Colonic mucosa (tissue), 4 donors: ENCODE data around the gene CD79A. TPM values are rescaled to one million over a fixed set of nuclear protein-coding genes. Genes with fewer than 3 reads are reported as not detected.

Experiments used
- DNase-seq: peaks from one replicate; pipeline ENCODE4 v3.0.0-alpha.2; 2020
- H3K27ac ChIP-seq: fragments of 200-600 bp; one replicate; pipeline ENCODE4 v1.8.0; 2021
- H3K27me3 ChIP-seq: fragments of 200-600 bp; one replicate; pipeline ENCODE4 v1.8.0; 2021
- H3K36me3 ChIP-seq: fragments of 200-600 bp; one replicate; pipeline ENCODE4 v1.8.0; 2021
- H3K4me1 ChIP-seq: fragments of 200-600 bp; one replicate; pipeline ENCODE4 v1.8.0; 2021; ENCODE audit warnings: mild to moderate bottlenecking
- H3K4me3 ChIP-seq: fragments of 200-600 bp; one replicate; pipeline ENCODE4 v1.8.0; 2021
- H3K9ac ChIP-seq, 2 donors: one replicate each; pipeline ENCODE4 v1.7.0; 2013; ENCODE audit warnings: control low read depth in 2 of 2, low read depth in 2 of 2, low read length in 2 of 2
- H3K9me3 ChIP-seq: fragments of 200-600 bp; one replicate; pipeline ENCODE4 v1.8.0; 2021
- intact Hi-C: fragments of 100-400 bp; cut with DNase I; formaldehyde crosslinking; loops from one replicate; pipeline ENCODE4 v1.14.1; 2022
- total RNA-seq, 2 donors: library from RNA; stranded (reverse); fragmentation: NEBNext Ultra II Directional in 1 of 2; extraction: Animal tissue kit (Norgen Biotek cat#: 25700) in 1 of 2; gene quantifications; one replicate each; pipeline ENCODE4 v1.2.1, GENCODE V29; 2021
- TF ChIP-seq, protein P1 (sequence below): fragments of 200-600 bp; IDR thresholded peaks from one replicate; pipeline ENCODE4 v1.8.0; 2022; ENCODE audit warnings: antibody characterized with exemption, mild to moderate bottlenecking
- donor health status: healthy.
- donor health status: DM: no; HTN: no; CAD: no.
- donor health status: DM: no; HTN: no; CAD: no.

The CD79A gene
- total RNA-seq, 2 donors from 2014 or later = 3.5 to 3.8 TPM

DNA sequence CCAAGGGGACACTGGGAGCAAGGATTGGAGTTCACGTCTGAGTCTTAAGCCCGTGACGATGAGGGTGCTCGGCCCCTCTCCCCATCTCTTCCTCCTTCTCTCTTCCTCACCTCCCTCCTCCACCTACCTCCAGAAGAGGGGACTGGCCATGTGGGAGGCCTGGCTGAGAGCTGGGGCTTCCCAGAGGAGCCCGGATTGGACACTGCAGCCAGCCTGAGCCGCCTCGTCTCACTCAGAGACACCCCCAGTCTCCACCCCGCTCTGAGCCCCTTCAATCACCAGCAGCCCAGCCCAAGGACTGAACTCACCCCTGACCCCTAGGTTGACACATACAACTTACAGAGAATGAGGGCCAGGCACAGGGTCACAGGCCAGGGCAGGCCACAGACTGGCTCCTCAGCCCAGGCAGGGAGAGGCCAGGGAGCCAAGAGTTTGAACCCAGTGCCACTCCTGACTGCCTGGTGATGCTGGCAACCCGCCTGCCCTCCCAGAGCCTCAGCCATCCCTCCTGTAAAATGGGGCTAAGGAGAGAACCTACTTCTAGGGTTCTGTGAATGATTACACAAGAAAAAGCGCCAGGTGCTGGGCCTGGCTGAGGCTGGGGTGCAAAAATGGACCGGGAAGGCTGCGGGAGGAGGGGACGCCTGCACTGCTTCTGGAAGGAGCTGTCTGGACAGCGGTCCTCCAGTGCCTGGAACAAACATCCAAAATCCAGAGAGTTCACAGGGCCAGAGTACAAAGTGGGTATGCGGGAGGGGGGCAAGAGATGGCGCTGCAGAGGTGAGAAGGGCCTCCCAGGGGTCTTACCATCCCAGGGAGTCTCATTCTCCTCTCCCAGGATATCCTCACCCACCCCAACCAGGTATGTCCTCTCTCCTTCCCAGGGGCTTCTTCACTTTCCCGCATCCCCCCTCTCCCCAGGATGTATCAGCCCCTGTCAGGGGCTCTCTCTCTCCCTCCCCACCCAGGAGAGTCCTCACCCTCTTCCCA is 1.1 kb downstream of the CD79A start:
- DNase-seq = no peak
- TF ChIP-seq, protein P1, sequence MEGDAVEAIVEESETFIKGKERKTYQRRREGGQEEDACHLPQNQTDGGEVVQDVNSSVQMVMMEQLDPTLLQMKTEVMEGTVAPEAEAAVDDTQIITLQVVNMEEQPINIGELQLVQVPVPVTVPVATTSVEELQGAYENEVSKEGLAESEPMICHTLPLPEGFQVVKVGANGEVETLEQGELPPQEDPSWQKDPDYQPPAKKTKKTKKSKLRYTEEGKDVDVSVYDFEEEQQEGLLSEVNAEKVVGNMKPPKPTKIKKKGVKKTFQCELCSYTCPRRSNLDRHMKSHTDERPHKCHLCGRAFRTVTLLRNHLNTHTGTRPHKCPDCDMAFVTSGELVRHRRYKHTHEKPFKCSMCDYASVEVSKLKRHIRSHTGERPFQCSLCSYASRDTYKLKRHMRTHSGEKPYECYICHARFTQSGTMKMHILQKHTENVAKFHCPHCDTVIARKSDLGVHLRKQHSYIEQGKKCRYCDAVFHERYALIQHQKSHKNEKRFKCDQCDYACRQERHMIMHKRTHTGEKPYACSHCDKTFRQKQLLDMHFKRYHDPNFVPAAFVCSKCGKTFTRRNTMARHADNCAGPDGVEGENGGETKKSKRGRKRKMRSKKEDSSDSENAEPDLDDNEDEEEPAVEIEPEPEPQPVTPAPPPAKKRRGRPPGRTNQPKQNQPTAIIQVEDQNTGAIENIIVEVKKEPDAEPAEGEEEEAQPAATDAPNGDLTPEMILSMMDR = no peak
- no peak overlapping the region for H3K4me3 ChIP-seq
- H3K9ac ChIP-seq = peak overlapping the region; percentile 40 to 43
- H3K4me1 ChIP-seq = no peaks in the 10 kb centered on the region
- H3K9me3 ChIP-seq = no peaks in the 10 kb centered on the region
- H3K36me3 ChIP-seq = no peaks in the 10 kb centered on the region
- no peaks in the 10 kb centered on the region for H3K27me3 ChIP-seq
- no peak overlapping the region for H3K27ac ChIP-seq
- intact Hi-C loops = no loop called here

DNA sequence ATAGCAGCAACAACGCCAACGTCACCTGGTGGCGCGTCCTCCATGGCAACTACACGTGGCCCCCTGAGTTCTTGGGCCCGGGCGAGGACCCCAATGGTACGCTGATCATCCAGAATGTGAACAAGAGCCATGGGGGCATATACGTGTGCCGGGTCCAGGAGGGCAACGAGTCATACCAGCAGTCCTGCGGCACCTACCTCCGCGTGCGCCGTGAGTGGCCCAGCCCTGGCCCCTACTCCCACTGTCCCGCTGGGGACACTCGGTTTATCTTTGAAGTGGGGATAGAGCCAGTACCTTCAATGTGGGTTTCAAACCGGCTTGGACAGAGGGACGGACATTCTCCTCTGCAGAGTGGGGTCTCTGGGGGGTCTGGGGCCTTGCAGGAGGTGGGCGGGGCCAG is 2.0 kb downstream of the CD79A start:
- Histone ChIP-seq H3K36me3 (no peaks in the 10 kb centered on the region), H3K9ac (no peak overlapping the region), H3K4me1 (no peaks in the 10 kb centered on the region), H3K27ac (no peak overlapping the region), H3K4me3 (no peak overlapping the region), H3K27me3 (no peaks in the 10 kb centered on the region), H3K9me3 (no peaks in the 10 kb centered on the region)
- intact Hi-C loops = no loop called here
- TF ChIP-seq, protein P1 = no peak
- DNase-seq = no peak

DNA sequence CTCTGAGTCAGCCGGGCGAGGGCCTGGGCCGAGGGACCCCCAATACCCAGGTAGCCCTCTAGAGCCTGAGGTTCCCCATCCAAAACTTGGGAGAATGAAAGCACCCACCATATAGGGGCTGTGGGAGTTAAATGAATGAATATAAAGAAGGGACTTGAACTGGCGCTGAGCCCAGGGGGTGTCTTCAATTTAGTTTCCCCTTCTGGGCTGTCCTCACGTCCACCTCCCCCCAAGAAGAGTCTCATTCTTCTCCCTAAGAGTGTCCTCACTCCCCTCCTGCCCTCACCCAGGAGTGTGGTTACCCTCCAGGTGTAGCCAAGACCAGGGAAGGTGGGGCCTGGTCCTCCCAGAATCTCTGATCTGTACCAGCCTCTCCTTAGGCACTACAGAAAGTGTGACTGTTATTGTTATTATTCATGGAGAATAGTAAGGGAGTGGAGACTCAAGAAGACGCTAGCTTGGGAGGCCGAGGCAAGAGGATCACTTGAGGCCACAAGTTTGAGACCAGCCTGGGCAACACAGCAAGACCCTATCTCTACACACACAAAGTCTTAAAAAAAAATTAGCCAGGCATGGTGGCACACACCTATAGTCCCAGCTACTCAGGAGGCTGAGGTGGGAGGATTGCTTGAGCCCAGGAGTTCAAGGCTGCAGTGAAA is 2.7 kb downstream of the CD79A start:
- TF ChIP-seq, protein P1 = no peak
- no peak for DNase-seq
- no peaks in the 10 kb centered on the region for H3K4me1 ChIP-seq
- no peaks in the 10 kb centered on the region for H3K36me3 ChIP-seq
- H3K9ac ChIP-seq = no peak overlapping the region
- H3K9me3 ChIP-seq = no peaks in the 10 kb centered on the region
- no peaks in the 10 kb centered on the region for H3K27me3 ChIP-seq
- intact Hi-C loops = no loop called here
- H3K27ac ChIP-seq = no peak overlapping the region
- H3K4me3 ChIP-seq = no peak overlapping the region

DNA sequence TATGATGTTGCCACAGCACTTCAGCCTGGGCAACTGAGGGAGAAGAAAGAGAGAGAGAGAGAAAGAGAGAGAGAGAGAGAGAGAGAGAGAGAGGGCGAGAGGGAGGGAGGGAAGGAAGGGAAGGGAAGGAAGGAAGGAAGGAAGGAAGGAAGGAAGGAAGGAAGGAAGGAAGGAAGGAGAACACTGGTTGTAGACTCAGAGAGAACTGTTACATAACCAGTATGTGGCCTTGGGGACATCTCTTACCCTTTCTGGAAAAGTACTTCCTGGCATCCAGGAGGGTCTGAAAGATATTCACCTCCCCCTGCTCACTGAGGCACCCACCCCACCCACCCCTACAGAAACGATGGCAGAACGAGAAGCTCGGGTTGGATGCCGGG is 3.2 kb downstream of the CD79A start:
- intact Hi-C loops = no loop called here
- Histone ChIP-seq H3K36me3 (no peaks in the 10 kb centered on the region), H3K4me3 (no peak overlapping the region), H3K9ac (no peak overlapping the region), H3K27me3 (no peaks in the 10 kb centered on the region), H3K27ac (no peak overlapping the region), H3K9me3 (no peaks in the 10 kb centered on the region), H3K4me1 (no peaks in the 10 kb centered on the region)
- TF ChIP-seq, protein P1 = no peak
- no peak for DNase-seq

DNA sequence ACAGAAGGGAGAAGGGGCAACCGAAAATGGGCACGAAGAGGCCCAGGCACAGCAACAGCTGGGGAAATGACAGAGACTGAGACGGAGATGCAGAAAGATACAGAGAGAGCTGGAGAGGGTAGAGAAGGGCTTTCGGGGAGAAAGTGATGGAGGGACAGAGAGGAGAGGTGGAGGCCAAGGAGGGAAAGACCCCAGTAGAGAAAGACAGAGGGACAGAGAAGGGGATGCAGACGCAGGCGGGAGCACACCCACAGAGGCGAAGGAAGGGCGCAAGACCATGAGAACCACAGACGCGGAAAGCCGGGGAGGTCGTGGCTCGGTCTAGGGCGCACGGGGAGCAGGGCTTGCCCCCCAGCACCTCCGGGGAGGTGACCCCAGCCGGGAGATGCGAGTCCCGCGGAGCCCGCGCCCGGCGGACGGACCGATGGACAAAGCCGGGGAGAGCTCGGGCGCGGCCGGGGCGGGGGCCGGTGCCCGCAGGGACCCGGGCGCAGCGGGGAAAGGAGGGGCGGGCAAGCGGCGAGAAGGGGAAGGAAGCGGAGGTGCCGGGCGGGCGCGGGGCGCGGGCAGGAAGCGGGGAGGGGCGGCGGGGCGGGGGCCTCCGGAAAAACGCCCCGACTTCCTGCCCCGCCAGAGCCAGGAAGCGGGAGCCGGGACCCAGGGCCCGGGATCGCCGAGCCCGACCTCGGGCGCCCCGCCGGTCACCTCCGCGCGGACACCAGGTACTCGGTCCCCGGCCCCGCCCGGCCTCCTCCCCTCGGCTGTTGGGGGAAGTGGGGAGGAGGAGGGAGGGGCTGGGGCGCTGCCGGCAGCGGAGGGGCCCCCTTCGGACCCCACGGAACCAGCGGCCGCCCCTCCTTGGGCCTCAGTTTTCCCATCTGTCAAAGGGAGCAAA is 5.7 kb downstream of the CD79A start, which contains the start of gene ARHGEF1:
ARHGEF1 (plus strand) TSS at position 617 of the 895 bp plus-strand sequence. CDS start 4,899 bp downstream, outside the sequence.
- peak within 1 kb of the TSS; percentile 84 to 92 for H3K9ac ChIP-seq
- TF ChIP-seq, protein P1 = no peak
- intact Hi-C loops = no loop called here
- H3K9me3 ChIP-seq = no peaks in the 10 kb centered on the region
- peak; percentile 63 for DNase-seq
- no peaks in the 10 kb centered on the region for H3K36me3 ChIP-seq
- peak within 1 kb of the TSS; percentile 88 for H3K27ac ChIP-seq
- H3K4me3 ChIP-seq = peak within 1 kb of the TSS; percentile 79
- peaks cover 19% of the 10 kb centered on the region for H3K4me1 ChIP-seq
- H3K27me3 ChIP-seq = no peaks in the 10 kb centered on the region
